ENCODE measurements around the gene IL12RB1. TPM values are rescaled to one million over a fixed set of nuclear protein-coding genes. Genes with fewer than 3 reads are reported as not detected.

The IL12RB1 gene
- total and polyA plus RNA-seq, 12 donors: 0.28 to 7.4 (median 1.8) TPM; not detected in 1

- TF ChIP-seq CTCF (IDR thresholded peaks at IDR 0.05): peak; percentile 80 to 99 (median 94)
- no peak for TF ChIP-seq POLR2A (IDR thresholded peaks at IDR 0.05)
- 2 to 7% (median 5%) methylated on average over 24 to 34 of the region's 34 CpGs for WGBS, 4 donors
Measured at GRCh38 chr19:18058208-18059009, 28.3 kb downstream of the IL12RB1 start.

GRCh38 chr19:18057557-18057956 is 29.2 kb downstream of the IL12RB1 start:
- intact Hi-C loops (cut with DNase I): no loop called here
- H3K4me3 ChIP-seq: no peak overlapping the region
- no peak for TF ChIP-seq POLR2A (IDR thresholded peaks at IDR 0.05)
- no peak for TF ChIP-seq CTCF (IDR thresholded peaks at IDR 0.05)
- no peaks in the 10 kb centered on the region for H3K27me3 ChIP-seq
- DNase-seq: peak; percentile 36 to 56 (median 43)
- peak overlapping the region in 4 of 5 donors; percentile 58 to 76 (median 62) for H3K27ac ChIP-seq
- no peaks in the 10 kb centered on the region for H3K9me3 ChIP-seq (replicated peaks in 1 of 3)
- H3K4me1 ChIP-seq (replicated peaks in 1 of 2): peaks cover 6 to 12% of the 10 kb centered on the region in 2 donors
- 61 to 72% (median 68%) methylated on average over 3 to 6 of the region's 6 CpGs for whole genome bisulfite sequencing, 4 donors
- no peaks in the 10 kb centered on the region for H3K36me3 ChIP-seq (replicated peaks in 1 of 2)

More at GRCh38 chr19:18058208-18059009, 28.3 kb downstream of the IL12RB1 start:
- no peaks in the 10 kb centered on the region for H3K27me3 ChIP-seq
- no peak overlapping the region for H3K4me3 ChIP-seq
- peak; percentile 72 to 82 (median 76) for DNase-seq
- intact Hi-C loops (cut with DNase I): loop anchor here (1.0 to 2.0 kb wide), 2 partner anchors 51 to 52 kb away; no protein-coding TSS in a partner anchor
- H3K4me1 ChIP-seq (replicated peaks in 1 of 2): peaks cover 6 to 12% of the 10 kb centered on the region in 2 donors
- no peaks in the 10 kb centered on the region for H3K36me3 ChIP-seq (replicated peaks in 1 of 2)
- H3K9me3 ChIP-seq (replicated peaks in 1 of 3): no peaks in the 10 kb centered on the region
- peak overlapping the region in 4 of 5 donors; percentile 58 to 76 (median 62) for H3K27ac ChIP-seq

GRCh38 chr19:18055967-18056366 is 30.8 kb downstream of the IL12RB1 start:
- Histone ChIP-seq H3K27me3 (no peaks in the 10 kb centered on the region), H3K27ac (no peak overlapping the region), H3K9me3 (replicated peaks in 1 of 3) (no peaks in the 10 kb centered on the region), H3K36me3 (replicated peaks in 1 of 2) (no peaks in the 10 kb centered on the region), H3K4me3 (no peak overlapping the region), H3K4me1 (replicated peaks in 1 of 2) (peaks cover 13 to 23% of the 10 kb centered on the region in 2 donors)
- WGBS, 4 donors: 80 to 90% (median 84%) methylated on average over 5 of the region's 5 CpGs
- intact Hi-C loops (cut with DNase I): no loop called here
- DNase-seq: no peak
- TF ChIP-seq POLR2A (IDR thresholded peaks at IDR 0.05) (no peak), CTCF (IDR thresholded peaks at IDR 0.05) (no peak)

- peaks cover 13 to 28% of the 10 kb centered on the region in 2 donors for H3K4me1 ChIP-seq (replicated peaks in 1 of 2)
- no peak for DNase-seq
- TF ChIP-seq CTCF (IDR thresholded peaks at IDR 0.05) (no peak), POLR2A (IDR thresholded peaks at IDR 0.05) (no peak)
- no peak overlapping the region for H3K27ac ChIP-seq
- H3K36me3 ChIP-seq (replicated peaks in 1 of 2): no peaks in the 10 kb centered on the region
- no peak overlapping the region for H3K4me3 ChIP-seq
- H3K27me3 ChIP-seq: no peaks in the 10 kb centered on the region
- no peaks in the 10 kb centered on the region for H3K9me3 ChIP-seq (replicated peaks in 1 of 3)
- intact Hi-C loops (cut with DNase I): no loop called here
- 66 to 72% (median 69%) methylated on average over 9 of the region's 9 CpGs for WGBS, 4 donors
Measured at GRCh38 chr19:18053576-18054219, 33.0 kb downstream of the IL12RB1 start.

All from adrenal gland (tissue), 12 donors.